Erythroblast (primary cell): ENCODE measurements around the gene RBM17.
"Not testable (repeated sequence)": the region's sequence is repeated elsewhere in the genome, so short reads cannot be mapped to it uniquely, and the experiment has no call there.

ENCODE experiments used
- GATA1 ChIP-seq: IDR thresholded peaks from 2 replicates; pipeline ENCODE4 v1.6.1; 2011; ENCODE audit warnings: low read depth, mild to moderate bottlenecking, control low read depth, low read length, moderate library complexity
- POLR2A ChIP-seq: IDR thresholded peaks from 2 replicates; pipeline ENCODE4 v1.6.1; 2011; ENCODE audit warnings: mild to moderate bottlenecking, low read length

DNA sequence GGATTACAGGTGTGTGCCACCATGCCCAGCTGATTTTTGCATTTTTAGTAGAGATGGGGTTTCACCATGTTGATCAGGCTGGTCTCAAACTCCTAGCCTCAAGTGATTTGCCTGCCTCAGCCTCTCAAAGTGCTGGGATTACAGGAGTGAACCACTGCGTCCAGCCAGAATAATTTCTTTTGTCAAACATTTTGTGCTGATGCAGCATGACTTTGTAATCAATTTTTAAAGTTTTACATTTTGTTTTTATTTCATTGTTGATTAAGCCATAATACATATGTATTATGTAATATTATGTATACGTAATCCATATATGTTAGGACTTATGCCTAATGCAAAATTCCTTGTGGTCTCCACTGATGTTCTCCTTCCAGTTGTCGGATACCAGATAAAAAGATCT, 18.8 kb downstream of the RBM17 start:
- not testable (repeated sequence) for TF ChIP-seq POLR2A, GATA1
